ENCODE data around the gene C1orf216. TPM values are rescaled to one million over a fixed set of nuclear protein-coding genes. Genes with fewer than 3 reads are reported as not detected.
A peak's percentile ranks its signal among the peaks of the same experiment; 100 is the strongest.
"Not testable (repeated sequence)": the region's sequence is repeated elsewhere in the genome, so short reads cannot be mapped to it uniquely, and the experiment has no call there.

Gene C1orf216
- total and polyA plus RNA-seq, 8 donors: 11.1 to 16.1 (median 13.9) TPM

DNA sequence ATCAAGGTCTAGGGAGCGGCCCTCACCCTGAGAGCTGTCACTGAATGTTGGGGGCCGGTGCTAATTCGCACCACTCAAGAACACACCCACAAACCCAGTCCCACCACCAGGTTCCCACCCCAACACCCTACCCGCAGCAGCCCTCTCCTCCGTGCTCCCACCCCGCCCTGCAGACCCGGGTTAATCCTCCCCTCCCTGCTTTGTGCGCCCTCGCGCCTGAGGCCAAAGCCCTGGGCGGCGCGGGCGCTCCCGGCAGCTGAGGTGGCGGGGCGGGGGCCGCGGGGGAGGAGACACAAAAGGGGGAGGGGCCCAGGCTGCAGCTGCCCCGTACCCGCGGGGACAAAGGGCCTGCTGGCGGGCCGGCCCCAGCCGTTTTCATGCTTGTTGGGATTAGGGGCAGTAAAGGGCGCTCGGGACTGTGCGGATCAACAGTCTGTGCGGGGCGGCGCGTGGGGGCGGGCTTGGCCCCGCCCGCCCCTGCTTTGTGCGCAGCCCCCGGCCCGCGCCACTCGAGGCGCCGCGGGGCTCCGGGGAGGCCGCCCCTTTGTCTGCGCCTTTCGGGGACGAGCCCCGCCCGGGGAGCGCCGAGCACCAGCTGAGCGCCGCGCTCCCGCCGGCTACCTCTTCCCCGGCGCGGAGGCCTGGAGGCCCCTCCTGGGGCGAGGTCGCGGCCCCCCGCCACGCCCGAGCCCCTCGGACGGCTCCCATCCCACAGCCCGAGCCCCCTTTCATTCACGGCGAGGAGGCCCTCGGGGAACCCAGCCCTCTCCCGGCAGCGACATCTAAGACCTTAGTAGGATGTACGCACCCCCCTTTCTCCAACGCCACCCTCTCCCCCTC lies 10.9 kb downstream of the C1orf216 start:
- H3K4me1 ChIP-seq: peaks cover 0 to 14% of the 10 kb centered on the region in 2 donors
- ATAC-seq: peak; percentile 80
- H3K9me3 ChIP-seq: no peaks in the 10 kb centered on the region
- H3K27ac ChIP-seq: no peak overlapping the region
- no peaks in the 10 kb centered on the region for H3K36me3 ChIP-seq
- peaks cover 11 to 60% of the 10 kb centered on the region in 2 donors for H3K27me3 ChIP-seq
- TF ChIP-seq, protein P1, sequence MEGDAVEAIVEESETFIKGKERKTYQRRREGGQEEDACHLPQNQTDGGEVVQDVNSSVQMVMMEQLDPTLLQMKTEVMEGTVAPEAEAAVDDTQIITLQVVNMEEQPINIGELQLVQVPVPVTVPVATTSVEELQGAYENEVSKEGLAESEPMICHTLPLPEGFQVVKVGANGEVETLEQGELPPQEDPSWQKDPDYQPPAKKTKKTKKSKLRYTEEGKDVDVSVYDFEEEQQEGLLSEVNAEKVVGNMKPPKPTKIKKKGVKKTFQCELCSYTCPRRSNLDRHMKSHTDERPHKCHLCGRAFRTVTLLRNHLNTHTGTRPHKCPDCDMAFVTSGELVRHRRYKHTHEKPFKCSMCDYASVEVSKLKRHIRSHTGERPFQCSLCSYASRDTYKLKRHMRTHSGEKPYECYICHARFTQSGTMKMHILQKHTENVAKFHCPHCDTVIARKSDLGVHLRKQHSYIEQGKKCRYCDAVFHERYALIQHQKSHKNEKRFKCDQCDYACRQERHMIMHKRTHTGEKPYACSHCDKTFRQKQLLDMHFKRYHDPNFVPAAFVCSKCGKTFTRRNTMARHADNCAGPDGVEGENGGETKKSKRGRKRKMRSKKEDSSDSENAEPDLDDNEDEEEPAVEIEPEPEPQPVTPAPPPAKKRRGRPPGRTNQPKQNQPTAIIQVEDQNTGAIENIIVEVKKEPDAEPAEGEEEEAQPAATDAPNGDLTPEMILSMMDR (IDR thresholded peaks at IDR 0.05): no peak
- H3K4me3 ChIP-seq: peak overlapping the region; percentile 33 to 42
- intact Hi-C loops (cut with DNase I): no loop called here
- DNase-seq: peak in 1 of 4 donors; percentile 30

DNA sequence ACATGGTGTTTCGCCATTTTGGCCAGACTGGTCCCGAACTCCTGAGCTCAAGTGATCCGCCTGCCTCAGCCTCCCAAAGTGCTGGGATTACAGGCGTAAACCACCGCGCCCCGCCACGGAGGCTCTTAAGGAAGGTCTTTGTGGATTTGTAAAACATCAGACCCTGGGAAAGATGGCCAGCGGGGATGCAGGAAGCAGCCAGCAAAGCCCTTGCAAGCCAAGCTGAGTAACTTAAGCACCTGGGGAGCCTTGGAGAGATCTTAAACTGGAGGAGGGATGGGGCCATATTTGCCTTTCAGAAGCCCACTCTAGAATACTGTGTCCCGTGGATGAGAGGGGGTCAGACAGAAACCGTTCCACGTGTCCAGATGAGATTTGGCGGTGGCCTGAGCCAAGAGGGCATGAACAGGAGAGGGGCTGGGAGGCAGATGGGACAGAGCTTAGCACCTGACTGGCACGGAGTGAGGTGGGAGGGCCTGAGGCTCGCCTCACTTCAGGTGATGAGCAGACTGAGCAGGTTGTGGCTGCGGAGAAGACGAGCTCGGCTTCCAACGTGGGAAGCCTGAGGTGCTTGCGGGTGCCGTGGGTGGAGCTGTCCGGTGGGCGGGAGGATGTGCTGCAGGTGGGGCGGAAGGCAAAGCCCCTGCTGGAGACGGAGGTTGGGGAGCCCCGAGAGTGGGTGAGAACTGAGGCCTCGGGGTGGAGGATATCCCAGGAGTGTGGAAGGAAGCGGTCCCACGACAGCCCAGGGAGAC lies 11.7 kb downstream of the C1orf216 start:
- no peak overlapping the region for H3K27ac ChIP-seq
- ATAC-seq (peak; percentile 13), DNase-seq (no peak)
- H3K4me1 ChIP-seq: peaks cover 0 to 14% of the 10 kb centered on the region in 2 donors
- TF ChIP-seq, protein P1 (IDR thresholded peaks at IDR 0.05): no peak
- H3K4me3 ChIP-seq: peak overlapping the region; percentile 33 to 42
- intact Hi-C loops (cut with DNase I): no loop called here
- no peaks in the 10 kb centered on the region for H3K9me3 ChIP-seq
- no peaks in the 10 kb centered on the region for H3K36me3 ChIP-seq
- H3K27me3 ChIP-seq: peaks cover 17 to 68% of the 10 kb centered on the region in 2 donors

DNA sequence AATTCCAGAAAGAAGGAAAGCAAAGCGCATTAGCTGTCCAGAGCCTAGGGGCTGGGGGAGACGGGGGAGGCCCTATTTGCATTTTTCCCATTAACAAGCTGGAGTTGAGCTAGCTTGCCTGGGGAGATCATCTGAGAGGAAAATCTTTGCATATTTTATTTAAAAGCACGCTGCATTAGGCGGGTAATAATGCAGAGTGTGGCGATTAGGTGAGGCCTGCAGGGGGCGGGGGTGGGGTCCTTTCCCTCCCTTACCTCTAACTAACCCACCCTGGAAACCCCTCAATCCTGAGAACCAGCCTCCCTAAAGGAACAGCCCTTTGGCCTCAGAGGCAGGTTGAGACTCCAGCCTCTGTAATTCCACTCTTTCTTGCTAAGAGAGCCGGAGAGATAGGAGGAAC lies 16.2 kb downstream of the C1orf216 start:
- Histone ChIP-seq H3K36me3 (no peaks in the 10 kb centered on the region), H3K4me1 (peaks cover 0 to 3% of the 10 kb centered on the region in 2 donors), H3K27me3 (peaks cover 51 to 91% of the 10 kb centered on the region in 2 donors), H3K9me3 (no peaks in the 10 kb centered on the region), H3K27ac (no peak overlapping the region), H3K4me3 (no peak overlapping the region)
- intact Hi-C loops (cut with DNase I): no loop called here
- no peak for ATAC-seq
- no peak for DNase-seq
- TF ChIP-seq, protein P1 (IDR thresholded peaks at IDR 0.05): no peak

DNA sequence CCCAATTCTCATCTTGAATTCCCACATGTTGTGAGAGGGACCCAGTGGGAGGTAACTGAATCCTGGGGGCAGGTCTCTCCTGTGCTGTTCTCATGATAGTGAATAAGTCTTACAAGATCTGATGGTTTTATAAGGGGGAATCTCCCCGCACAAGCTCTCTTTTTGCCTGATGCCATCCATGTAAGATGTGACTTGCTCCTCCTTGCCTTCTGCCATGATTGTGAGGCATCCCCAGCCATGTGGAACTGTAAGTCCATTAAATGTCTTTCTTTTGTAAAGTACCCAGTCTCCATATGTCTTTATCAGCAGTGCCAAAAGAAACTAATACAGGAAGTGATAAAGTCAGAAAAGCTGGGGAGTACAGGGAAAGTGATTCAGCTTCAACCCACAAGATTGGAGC lies 19.5 kb downstream of the C1orf216 start:
- H3K4me1 ChIP-seq; H3K9me3 ChIP-seq; ATAC-seq; H3K27ac ChIP-seq; H3K4me3 ChIP-seq; DNase-seq; intact Hi-C loops (cut with DNase I); H3K36me3 ChIP-seq: not testable (repeated sequence)
- H3K27me3 ChIP-seq: peaks cover 49 to 91% of the 10 kb centered on the region in 2 donors

DNA sequence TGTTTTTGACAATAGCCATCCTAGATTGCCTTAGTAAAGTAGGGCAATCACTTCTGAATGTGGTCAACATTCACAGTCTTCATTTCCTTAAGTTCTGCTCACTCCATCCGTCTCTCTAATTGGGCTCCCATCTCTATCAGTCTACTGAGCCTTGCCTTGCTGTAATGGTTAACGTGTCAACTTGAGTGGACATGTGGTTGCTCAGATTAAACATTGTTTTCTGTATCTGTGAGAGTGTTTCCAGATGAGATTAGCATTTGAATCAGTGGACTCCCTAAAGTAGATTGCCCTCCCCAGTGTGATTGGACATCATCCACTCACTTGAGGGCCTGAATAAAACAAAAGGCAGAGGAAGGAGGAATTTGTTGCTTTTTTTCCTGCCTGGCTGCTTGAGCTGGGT lies 26.4 kb downstream of the C1orf216 start:
- Histone ChIP-seq H3K4me3 (no peak overlapping the region), H3K27ac (no peak overlapping the region), H3K27me3 (peaks cover 0 to 34% of the 10 kb centered on the region in 2 donors), H3K36me3 (no peaks in the 10 kb centered on the region), H3K4me1 (no peaks in the 10 kb centered on the region), H3K9me3 (no peaks in the 10 kb centered on the region)
- no peak for DNase-seq
- TF ChIP-seq, protein P1 (IDR thresholded peaks at IDR 0.05): no peak
- no peak for ATAC-seq
- intact Hi-C loops (cut with DNase I): no loop called here
